ENCODE data around the gene RNLS.

DNA sequence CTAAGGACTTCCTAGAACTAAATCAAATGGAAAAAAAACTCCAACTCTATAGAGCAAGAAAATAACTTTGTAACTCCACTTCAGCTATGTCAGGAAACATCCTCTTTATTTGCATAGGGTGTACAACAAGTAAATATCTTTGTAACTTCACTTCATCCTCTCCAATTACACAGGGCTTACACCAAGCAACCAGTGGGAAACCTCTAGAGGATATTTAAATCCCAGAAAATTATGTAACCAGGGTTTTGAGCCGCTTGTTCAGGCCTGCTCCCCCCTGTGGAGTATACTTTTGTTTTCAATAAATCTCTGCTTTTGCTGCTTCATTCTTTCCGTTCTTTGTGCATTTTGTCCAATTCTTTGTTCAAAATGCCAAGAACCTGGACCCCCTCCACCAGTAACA is 25.7 kb upstream of the RNLS start:
- TF ChIP-seq POLR2A (IDR thresholded peaks at IDR 0.05; ENCODE audit: low read depth, low read length) (no peak), MXI1 (IDR thresholded peaks at IDR 0.05; ENCODE audit: borderline replicate concordance, low read depth, low read length) (no peak), SMC3 (IDR thresholded peaks at IDR 0.05; ENCODE audit: low read depth, low read length) (no peak), CTCF (conservative IDR thresholded peaks at IDR 0.05; ENCODE audit: low read depth, low read length) (no peak), USF2 (IDR thresholded peaks at IDR 0.05; ENCODE audit: low read depth, low read length) (no peak), RCOR1 (IDR thresholded peaks at IDR 0.05; ENCODE audit: insufficient replicate concordance, low read length) (no peak), FOS (IDR thresholded peaks at IDR 0.05; ENCODE audit: low read depth, low read length) (no peak)
- TF ChIP-seq, protein P1, sequence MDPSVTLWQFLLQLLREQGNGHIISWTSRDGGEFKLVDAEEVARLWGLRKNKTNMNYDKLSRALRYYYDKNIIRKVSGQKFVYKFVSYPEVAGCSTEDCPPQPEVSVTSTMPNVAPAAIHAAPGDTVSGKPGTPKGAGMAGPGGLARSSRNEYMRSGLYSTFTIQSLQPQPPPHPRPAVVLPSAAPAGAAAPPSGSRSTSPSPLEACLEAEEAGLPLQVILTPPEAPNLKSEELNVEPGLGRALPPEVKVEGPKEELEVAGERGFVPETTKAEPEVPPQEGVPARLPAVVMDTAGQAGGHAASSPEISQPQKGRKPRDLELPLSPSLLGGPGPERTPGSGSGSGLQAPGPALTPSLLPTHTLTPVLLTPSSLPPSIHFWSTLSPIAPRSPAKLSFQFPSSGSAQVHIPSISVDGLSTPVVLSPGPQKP (IDR thresholded peaks at IDR 0.05; ENCODE audit: borderline replicate concordance, low read depth, low read length), result no peak

All from IMR-90 (cell line).